Body of pancreas (tissue), 4 donors: ENCODE measurements around the gene ANO4.

Experiments used
- CTCF ChIP-seq, 7 experiments: fragments of 450-650 bp in 4 of 7; fragments of 200-600 bp in 3 of 7; sonication (generic) in 3 of 7; IDR thresholded peaks; one replicate each; pipeline ENCODE4 v1.5.1; 2016 to 2019; ENCODE audit warnings: antibody characterized with exemption in 7 of 7
- POLR2A ChIP-seq, 3 donors: fragments of 450-650 bp; IDR thresholded peaks; one replicate each; pipeline ENCODE4 v1.6.1; 2016; ENCODE audit warnings: antibody characterized with exemption in 3 of 3, mild to moderate bottlenecking in 2 of 3

GRCh38 chr12:100991102-100991501 is 196.5 kb downstream of the ANO4 start:
- TF ChIP-seq CTCF (IDR thresholded peaks at IDR 0.05): no peak
- TF ChIP-seq POLR2A (IDR thresholded peaks at IDR 0.05): no peak
